ENCODE data around the gene GUCA1A.
A peak's percentile ranks its signal among the peaks of the same experiment; 100 is the strongest.
"Not testable (repeated sequence)": the region's sequence is repeated elsewhere in the genome, so short reads cannot be mapped to it uniquely, and the experiment has no call there.

The GUCA1A gene

GRCh38 chr6:42210551-42210950, 37.4 kb downstream of the GUCA1A start:
- DNase-seq (ENCODE audit: low spot score), result no peak

GRCh38 chr6:42211726-42212125, 38.6 kb downstream of the GUCA1A start:
- no peak for DNase-seq (ENCODE audit: low spot score)

- no peak for DNase-seq (ENCODE audit: low spot score)
Observed at GRCh38 chr6:42212442-42212841, 39.3 kb downstream of the GUCA1A start.

GRCh38 chr6:42216495-42216894, 43.3 kb downstream of the GUCA1A start:
- DNase-seq (ENCODE audit: low spot score), result not testable (repeated sequence)

GRCh38 chr6:42217157-42217518, 44.0 kb downstream of the GUCA1A start:
- no peak for DNase-seq (ENCODE audit: low spot score)

GRCh38 chr6:42217519-42218367, 44.6 kb downstream of the GUCA1A start, which contains the start of gene MRPS10:
MRPS10 (minus strand) TSS chr6:42217861; CDS start chr6:42217849, 12 bp downstream.
- peak; percentile 93 for DNase-seq (ENCODE audit: low spot score)

GRCh38 chr6:42220807-42221206, 47.6 kb downstream of the GUCA1A start:
- DNase-seq (ENCODE audit: low spot score), result no peak

- no peak for DNase-seq (ENCODE audit: low spot score)
Observed at GRCh38 chr6:42221546-42221945, 48.4 kb downstream of the GUCA1A start.

GRCh38 chr6:42222448-42222847, 49.3 kb downstream of the GUCA1A start:
- no peak for DNase-seq (ENCODE audit: low spot score)

- DNase-seq (ENCODE audit: low spot score), result no peak
Observed at GRCh38 chr6:42224222-42225028, 51.3 kb downstream of the GUCA1A start.

- DNase-seq (ENCODE audit: low spot score), result no peak
Observed at GRCh38 chr6:42225029-42225339, 51.8 kb downstream of the GUCA1A start.

- DNase-seq (ENCODE audit: low spot score), result no peak
Observed at GRCh38 chr6:42225419-42225818, 52.3 kb downstream of the GUCA1A start.

GRCh38 chr6:42226161-42226611, 53.0 kb downstream of the GUCA1A start:
- DNase-seq (ENCODE audit: low spot score), result no peak

GRCh38 chr6:42226645-42227143, 53.5 kb downstream of the GUCA1A start:
- peak; percentile 29 for DNase-seq (ENCODE audit: low spot score)

GRCh38 chr6:42227173-42227850, 54.1 kb downstream of the GUCA1A start:
- no peak for DNase-seq (ENCODE audit: low spot score)

GRCh38 chr6:42228305-42228704, 55.1 kb downstream of the GUCA1A start:
- DNase-seq (ENCODE audit: low spot score), result no peak
